Ovary (tissue), 3 donors: ENCODE results near the gene ATP6V1D.

Experiments
- EP300 ChIP-seq: sonication (generic); formaldehyde crosslinking; IDR thresholded peaks from one replicate; pipeline ENCODE4 v1.6.1; 2017; ENCODE audit warnings: antibody characterized with exemption
- POLR2A ChIP-seq: fragments of 450-650 bp; IDR thresholded peaks from one replicate; pipeline ENCODE4 v1.6.1; 2017; ENCODE audit warnings: antibody characterized with exemption, mild to moderate bottlenecking, moderate library complexity
- TF ChIP-seq, protein P1 (sequence below), 3 donors: fragments of 450-650 bp in 2 of 3; fragments of 200-600 bp in 1 of 3; IDR thresholded peaks; one replicate each; pipeline versions ENCODE4 v1.5.1 to v1.8.0; 2016 to 2022; ENCODE audit warnings: antibody characterized with exemption in 3 of 3, mild to moderate bottlenecking in 1 of 3
- donor health status: DM: no; HTN: no; CAD: no.

DNA sequence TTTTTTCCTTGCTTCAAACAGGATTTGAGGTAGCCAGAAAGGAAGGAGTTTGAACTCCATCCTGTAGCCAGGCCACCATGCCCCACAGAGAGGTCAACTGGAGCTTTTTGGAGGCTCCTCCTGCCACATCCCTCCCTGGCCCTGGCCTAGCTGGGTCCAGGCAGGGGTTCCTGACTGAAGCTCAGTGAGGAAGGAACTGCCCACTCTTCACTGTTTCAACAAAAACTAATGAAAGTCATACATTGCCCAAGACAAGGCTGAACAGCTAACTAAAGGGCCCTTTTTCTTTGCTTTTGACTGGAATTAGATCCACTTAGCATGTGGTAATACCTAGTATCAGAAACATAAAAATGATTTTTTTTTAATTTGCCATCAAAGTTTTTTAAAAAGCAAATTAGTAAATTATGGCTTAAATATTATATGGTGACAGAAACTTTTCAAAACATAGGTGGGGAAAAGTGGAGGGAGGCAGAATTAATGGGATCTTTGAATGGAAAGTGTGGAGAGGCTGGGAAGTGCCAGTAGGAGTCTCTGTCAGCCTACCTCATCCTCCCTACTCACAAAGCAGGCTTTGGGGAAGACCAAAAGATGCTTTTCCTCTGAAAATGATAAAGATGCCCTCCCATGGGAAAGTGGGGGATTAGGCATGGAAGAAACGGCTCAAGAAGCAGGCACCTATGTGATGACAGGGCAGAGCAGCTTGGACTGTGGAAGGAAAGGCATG is 30.4 kb upstream of the ATP6V1D start:
- TF ChIP-seq, protein P1, sequence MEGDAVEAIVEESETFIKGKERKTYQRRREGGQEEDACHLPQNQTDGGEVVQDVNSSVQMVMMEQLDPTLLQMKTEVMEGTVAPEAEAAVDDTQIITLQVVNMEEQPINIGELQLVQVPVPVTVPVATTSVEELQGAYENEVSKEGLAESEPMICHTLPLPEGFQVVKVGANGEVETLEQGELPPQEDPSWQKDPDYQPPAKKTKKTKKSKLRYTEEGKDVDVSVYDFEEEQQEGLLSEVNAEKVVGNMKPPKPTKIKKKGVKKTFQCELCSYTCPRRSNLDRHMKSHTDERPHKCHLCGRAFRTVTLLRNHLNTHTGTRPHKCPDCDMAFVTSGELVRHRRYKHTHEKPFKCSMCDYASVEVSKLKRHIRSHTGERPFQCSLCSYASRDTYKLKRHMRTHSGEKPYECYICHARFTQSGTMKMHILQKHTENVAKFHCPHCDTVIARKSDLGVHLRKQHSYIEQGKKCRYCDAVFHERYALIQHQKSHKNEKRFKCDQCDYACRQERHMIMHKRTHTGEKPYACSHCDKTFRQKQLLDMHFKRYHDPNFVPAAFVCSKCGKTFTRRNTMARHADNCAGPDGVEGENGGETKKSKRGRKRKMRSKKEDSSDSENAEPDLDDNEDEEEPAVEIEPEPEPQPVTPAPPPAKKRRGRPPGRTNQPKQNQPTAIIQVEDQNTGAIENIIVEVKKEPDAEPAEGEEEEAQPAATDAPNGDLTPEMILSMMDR (IDR thresholded peaks at IDR 0.05), result no peak
- TF ChIP-seq EP300, result no peak
- no peak for TF ChIP-seq POLR2A
